Measurements from ENCODE around the gene ESR1.

Gene ESR1

GRCh38 chr6:151807513-151808370 lies at the start of gene ESR1:
Gene ESR1 (plus strand): TSS chr6:151807682. CDS start chr6:151807913, 231 bp downstream.
- peak; percentile 58 for DNase-seq (ENCODE audit: low spot score)

- DNase-seq (ENCODE audit: low spot score) = no peak
Observed at GRCh38 chr6:151760486-151760885, 47.0 kb upstream of the ESR1 start.

- no peak for DNase-seq (ENCODE audit: low spot score)
Observed at GRCh38 chr6:151761851-151762250, 45.6 kb upstream of the ESR1 start.

- no peak for DNase-seq (ENCODE audit: low spot score)
Observed at GRCh38 chr6:151762817-151763216, 44.7 kb upstream of the ESR1 start.

GRCh38 chr6:151763303-151763702 lies 44.2 kb upstream of the ESR1 start:
- DNase-seq (ENCODE audit: low spot score) = no peak

GRCh38 chr6:151763938-151764680 lies 43.4 kb upstream of the ESR1 start:
- peak; percentile 88 for DNase-seq (ENCODE audit: low spot score)

GRCh38 chr6:151765444-151765886 lies 42.0 kb upstream of the ESR1 start:
- DNase-seq (ENCODE audit: low spot score) = peak; percentile 50

GRCh38 chr6:151772446-151772845 lies 35.0 kb upstream of the ESR1 start:
- DNase-seq (ENCODE audit: low spot score) = no peak

GRCh38 chr6:151773382-151773781 lies 34.1 kb upstream of the ESR1 start:
- no peak for DNase-seq (ENCODE audit: low spot score)

GRCh38 chr6:151782560-151782959 lies 24.9 kb upstream of the ESR1 start:
- DNase-seq (ENCODE audit: low spot score) = no peak

GRCh38 chr6:151783692-151784091 lies 23.8 kb upstream of the ESR1 start:
- no peak for DNase-seq (ENCODE audit: low spot score)

- no peak for DNase-seq (ENCODE audit: low spot score)
Observed at GRCh38 chr6:151784441-151785214, 22.9 kb upstream of the ESR1 start.

- no peak for DNase-seq (ENCODE audit: low spot score)
Observed at GRCh38 chr6:151796842-151797530, 10.5 kb upstream of the ESR1 start.

- no peak for DNase-seq (ENCODE audit: low spot score)
Observed at GRCh38 chr6:151803743-151804142, 3.7 kb upstream of the ESR1 start.

GRCh38 chr6:151804585-151805285 lies 2.7 kb upstream of the ESR1 start:
- DNase-seq (ENCODE audit: low spot score) = no peak

GRCh38 chr6:151805286-151805840 lies 2.1 kb upstream of the ESR1 start:
- DNase-seq (ENCODE audit: low spot score) = peak; percentile 43

- DNase-seq (ENCODE audit: low spot score) = no peak
Observed at GRCh38 chr6:151806757-151807512, 547 bp upstream of the ESR1 start.

- peak; percentile 51 for DNase-seq (ENCODE audit: low spot score)
Observed at GRCh38 chr6:151808371-151809241, 1.1 kb downstream of the ESR1 start.

GRCh38 chr6:151811081-151811480 lies 3.6 kb downstream of the ESR1 start:
- DNase-seq (ENCODE audit: low spot score) = no peak

All from ecto neural progenitor cell (in vitro differentiated cells).